SK-N-MC (cell line): ENCODE measurements around the gene SPATA25.

Experiments used
- EZH2 ChIP-seq: fragments of 200-600 bp; sonication (generic); IDR thresholded peaks from one replicate; pipeline ENCODE4 v1.6.1; 2017; ENCODE audit warnings: antibody characterized with exemption
- POLR2AphosphoS5 ChIP-seq: IDR thresholded peaks from 2 replicates; pipeline ENCODE4 v1.6.1; 2012; ENCODE audit warnings: mild to moderate bottlenecking, low read depth, low read length, borderline replicate concordance

DNA sequence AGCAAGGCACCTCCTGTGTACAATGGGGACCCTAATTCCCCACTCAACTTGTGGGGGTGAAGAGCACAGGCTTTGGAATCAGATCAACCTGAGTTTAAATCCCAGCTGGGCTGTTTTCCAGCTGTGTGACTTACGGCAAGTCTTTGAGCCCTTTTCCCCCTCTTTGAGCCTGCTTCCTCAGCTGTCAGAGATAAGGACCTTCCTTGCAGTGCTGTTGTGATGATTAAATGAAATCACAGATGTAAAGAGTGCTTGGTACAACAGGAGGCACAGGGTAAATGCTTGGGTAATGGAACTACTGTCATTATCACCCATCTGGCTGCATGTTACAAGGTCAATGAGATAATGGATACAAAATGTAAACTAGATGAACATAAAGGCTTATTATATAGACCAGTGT, 50.6 kb downstream of the SPATA25 start:
- TF ChIP-seq POLR2AphosphoS5 (no peak), EZH2 (no peak)
